Measurements from ENCODE around the gene PTPRG. TPM values are rescaled to one million over a fixed set of nuclear protein-coding genes. Genes with fewer than 3 reads are reported as not detected.

Gene PTPRG
- total RNA-seq, 2 donors from 2014 or later = 33.9 to 39.2 TPM

DNA sequence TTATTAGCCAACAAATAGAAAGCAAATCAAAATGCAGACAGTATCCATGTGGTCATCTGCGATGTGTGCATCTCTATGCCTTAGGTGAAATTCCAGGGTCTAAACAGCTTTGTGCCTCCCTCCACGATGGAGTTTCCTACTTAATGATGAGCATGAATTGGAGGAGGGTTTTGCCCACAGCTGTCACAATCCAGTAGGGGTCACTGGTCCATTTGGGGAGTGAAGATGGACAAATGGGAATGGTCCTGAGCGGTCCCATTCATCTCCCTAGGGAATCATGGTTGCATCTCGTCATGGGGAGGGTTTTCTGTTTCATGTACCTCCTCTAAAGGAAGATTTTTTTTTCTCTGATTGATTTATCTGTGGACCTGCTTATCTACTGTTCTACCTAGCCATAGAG lies 358.0 kb downstream of the PTPRG start:
- no peak for DNase-seq (ENCODE audit: low spot score)
- peaks cover 0 to 42% of the 10 kb centered on the region in 2 donors for H3K4me1 ChIP-seq
- no peaks in the 10 kb centered on the region for H3K9me3 ChIP-seq
- no peaks in the 10 kb centered on the region for H3K27me3 ChIP-seq
- H3K36me3 ChIP-seq = no peaks in the 10 kb centered on the region
- TF ChIP-seq CTCF (IDR thresholded peaks at IDR 0.05) = no peak
- H3K4me3 ChIP-seq = no peak overlapping the region
- no peak overlapping the region for H3K27ac ChIP-seq

DNA sequence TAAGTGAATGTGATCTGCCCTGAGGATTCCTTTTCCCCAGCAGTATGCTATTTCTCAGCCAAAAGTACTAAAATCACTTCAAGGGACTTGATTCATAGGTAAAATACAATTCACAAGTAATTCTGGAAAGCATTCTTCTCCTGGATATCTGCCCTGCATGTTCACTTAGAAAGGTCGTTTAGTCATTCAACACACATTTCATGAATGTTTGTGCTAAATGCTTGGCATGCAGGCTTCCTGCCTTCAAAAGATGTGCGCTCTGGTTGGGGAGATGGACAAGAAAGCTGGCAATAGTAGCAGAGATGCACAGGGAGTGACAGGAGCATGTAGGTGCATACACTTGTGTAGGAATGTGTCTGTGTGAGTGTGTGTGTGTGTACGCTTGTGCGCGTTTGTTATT lies 360.7 kb downstream of the PTPRG start:
- Histone ChIP-seq H3K36me3 (no peaks in the 10 kb centered on the region), H3K27me3 (no peaks in the 10 kb centered on the region), H3K9me3 (no peaks in the 10 kb centered on the region), H3K4me1 (peaks cover 0 to 57% of the 10 kb centered on the region in 2 donors), H3K27ac (no peak overlapping the region), H3K4me3 (no peak overlapping the region)
- DNase-seq (ENCODE audit: low spot score) = no peak
- TF ChIP-seq CTCF (IDR thresholded peaks at IDR 0.05) = no peak

GRCh38 chr3:61924090-61924735 lies 362.8 kb downstream of the PTPRG start:
- Histone ChIP-seq H3K36me3 (no peaks in the 10 kb centered on the region), H3K4me1 (peaks cover 0 to 56% of the 10 kb centered on the region in 2 donors), H3K27ac (peak overlapping the region; percentile 80 to 83), H3K4me3 (no peak overlapping the region), H3K27me3 (no peaks in the 10 kb centered on the region), H3K9me3 (no peaks in the 10 kb centered on the region)
- no peak for TF ChIP-seq CTCF (IDR thresholded peaks at IDR 0.05)
- DNase-seq (ENCODE audit: low spot score) = no peak

- Histone ChIP-seq H3K4me1 (peaks cover 0 to 63% of the 10 kb centered on the region in 2 donors), H3K9me3 (no peaks in the 10 kb centered on the region), H3K36me3 (no peaks in the 10 kb centered on the region), H3K27ac (peak overlapping the region; percentile 80 to 83), H3K27me3 (no peaks in the 10 kb centered on the region), H3K4me3 (no peak overlapping the region)
- DNase-seq (ENCODE audit: low spot score) = no peak
- no peak for TF ChIP-seq CTCF (IDR thresholded peaks at IDR 0.05)
These were observed 363.6 kb downstream of the PTPRG start for GRCh38 chr3:61924991-61925390.

DNA sequence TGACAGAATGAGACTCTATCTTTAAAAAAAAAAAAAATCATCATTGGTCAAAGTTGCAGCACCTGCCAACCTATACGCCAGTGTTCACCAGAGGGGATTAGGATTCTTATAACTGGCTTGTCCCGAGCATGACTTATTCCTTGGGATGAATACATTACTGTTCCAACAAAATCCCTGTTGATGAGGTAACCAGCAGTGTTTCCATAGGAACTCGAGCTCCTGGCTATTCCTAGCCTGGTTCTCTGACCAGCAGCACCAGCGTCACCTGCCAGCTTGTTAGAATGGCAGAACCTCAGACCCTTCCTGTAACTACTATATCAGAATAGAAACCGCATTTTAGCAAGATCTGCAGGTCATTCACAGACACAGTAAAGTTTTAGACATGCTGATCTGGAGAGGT lies 364.4 kb downstream of the PTPRG start:
- H3K9me3 ChIP-seq = no peaks in the 10 kb centered on the region

More for the DNA sequence above, 364.4 kb downstream of the PTPRG start:
- no peak for TF ChIP-seq CTCF (IDR thresholded peaks at IDR 0.05)
- peak overlapping the region; percentile 80 to 83 for H3K27ac ChIP-seq
- no peak overlapping the region for H3K4me3 ChIP-seq
- no peaks in the 10 kb centered on the region for H3K27me3 ChIP-seq
- H3K36me3 ChIP-seq = no peaks in the 10 kb centered on the region
- peaks cover 0 to 67% of the 10 kb centered on the region in 2 donors for H3K4me1 ChIP-seq
- no peak for DNase-seq (ENCODE audit: low spot score)
